Osteoblast (primary cell): ENCODE measurements around the gene SKP2. TPM values are rescaled to one million over a fixed set of nuclear protein-coding genes. Genes with fewer than 3 reads are reported as not detected.
A peak's percentile ranks its signal among the peaks of the same experiment; 100 is the strongest.

ENCODE experiments used
- DNase-seq: peaks from one replicate; pipeline ENCODE4 v3.0.0; 2011; ENCODE audit warnings: low spot score, mixed read lengths; ENCODE audit not compliant: insufficient read length; ENCODE audit errors: missing footprints
- H2AFZ ChIP-seq: 2 replicates; pipeline ENCODE4 v1.6.0; 2011; ENCODE audit warnings: mild to moderate bottlenecking, low read length
- H3K27ac ChIP-seq: 2 replicates; pipeline ENCODE4 v1.5.1; 2011; ENCODE audit warnings: mild to moderate bottlenecking, low read depth, low read length, moderate library complexity
- H3K27me3 ChIP-seq: 2 replicates; pipeline ENCODE4 v1.6.0; 2012; ENCODE audit warnings: mild to moderate bottlenecking, control low read depth, inconsistent platforms, low read length, moderate library complexity; ENCODE audit not compliant: insufficient read depth
- H3K36me3 ChIP-seq: 2 replicates; pipeline ENCODE4 v1.5.1; 2011; ENCODE audit warnings: mild to moderate bottlenecking, low read length, control low read depth, moderate library complexity; ENCODE audit not compliant: insufficient read depth
- H3K4me1 ChIP-seq: 2 replicates; pipeline ENCODE4 v1.5.1; 2011; ENCODE audit warnings: mild to moderate bottlenecking, low read length, control low read depth, moderate library complexity; ENCODE audit not compliant: insufficient read depth
- H3K4me2 ChIP-seq: 2 replicates; pipeline ENCODE4 v1.6.0; 2011; ENCODE audit warnings: mild to moderate bottlenecking, low read length; ENCODE audit not compliant: insufficient read depth
- H3K4me3 ChIP-seq: fragments of 200-600 bp; sonication (generic); 3 replicates; pipeline ENCODE4 v1.5.1; 2012; ENCODE audit warnings: mild to moderate bottlenecking, low read length, inconsistent platforms; ENCODE audit not compliant: insufficient read depth
- H3K79me2 ChIP-seq: 2 replicates; pipeline ENCODE4 v1.6.0; 2012; ENCODE audit warnings: mild to moderate bottlenecking, low read length, control low read depth, inconsistent platforms; ENCODE audit not compliant: insufficient read depth
- H3K9me3 ChIP-seq: 2 replicates; pipeline ENCODE4 v1.5.1; 2011; ENCODE audit warnings: low read depth, low read length, control low read depth
- H4K20me1 ChIP-seq: 2 replicates; pipeline ENCODE4 v1.6.0; 2012; ENCODE audit warnings: mild to moderate bottlenecking, low read length, control low read depth; ENCODE audit not compliant: insufficient read depth
- total RNA-seq: library from RNA; depleted of rRNA; stranded (reverse); fragments of >200 nt; gene quantifications from 2 replicates; pipeline ENCODE4 v1.2.3, GENCODE V29; 2012
- TF ChIP-seq, protein P1 (sequence below): IDR thresholded peaks from 2 replicates; pipeline ENCODE4 v1.5.1; 2011; ENCODE audit warnings: mild to moderate bottlenecking, low read depth, low read length, moderate library complexity; ENCODE audit errors: extremely low read depth

Gene SKP2
- total RNA-seq, 1 donor = 20.6 TPM

GRCh38 chr5:36206913-36207312, 55.0 kb downstream of the SKP2 start:
- TF ChIP-seq, protein P1, sequence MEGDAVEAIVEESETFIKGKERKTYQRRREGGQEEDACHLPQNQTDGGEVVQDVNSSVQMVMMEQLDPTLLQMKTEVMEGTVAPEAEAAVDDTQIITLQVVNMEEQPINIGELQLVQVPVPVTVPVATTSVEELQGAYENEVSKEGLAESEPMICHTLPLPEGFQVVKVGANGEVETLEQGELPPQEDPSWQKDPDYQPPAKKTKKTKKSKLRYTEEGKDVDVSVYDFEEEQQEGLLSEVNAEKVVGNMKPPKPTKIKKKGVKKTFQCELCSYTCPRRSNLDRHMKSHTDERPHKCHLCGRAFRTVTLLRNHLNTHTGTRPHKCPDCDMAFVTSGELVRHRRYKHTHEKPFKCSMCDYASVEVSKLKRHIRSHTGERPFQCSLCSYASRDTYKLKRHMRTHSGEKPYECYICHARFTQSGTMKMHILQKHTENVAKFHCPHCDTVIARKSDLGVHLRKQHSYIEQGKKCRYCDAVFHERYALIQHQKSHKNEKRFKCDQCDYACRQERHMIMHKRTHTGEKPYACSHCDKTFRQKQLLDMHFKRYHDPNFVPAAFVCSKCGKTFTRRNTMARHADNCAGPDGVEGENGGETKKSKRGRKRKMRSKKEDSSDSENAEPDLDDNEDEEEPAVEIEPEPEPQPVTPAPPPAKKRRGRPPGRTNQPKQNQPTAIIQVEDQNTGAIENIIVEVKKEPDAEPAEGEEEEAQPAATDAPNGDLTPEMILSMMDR = no peak
- no peak overlapping the region for H3K4me3 ChIP-seq
- H3K36me3 ChIP-seq = peaks cover 14% of the 10 kb centered on the region
- H3K79me2 ChIP-seq = no peaks in the 10 kb centered on the region
- H2AFZ ChIP-seq = no peak overlapping the region
- DNase-seq = no peak
- H3K4me2 ChIP-seq = no peak overlapping the region
- H3K4me1 ChIP-seq = peaks cover 29% of the 10 kb centered on the region
- H4K20me1 ChIP-seq = no peaks in the 10 kb centered on the region
- no peak overlapping the region for H3K27ac ChIP-seq
- no peaks in the 10 kb centered on the region for H3K9me3 ChIP-seq
- no peaks in the 10 kb centered on the region for H3K27me3 ChIP-seq

GRCh38 chr5:36208786-36209185, 56.9 kb downstream of the SKP2 start:
- no peaks in the 10 kb centered on the region for H3K27me3 ChIP-seq
- H4K20me1 ChIP-seq = no peaks in the 10 kb centered on the region
- H3K9me3 ChIP-seq = no peaks in the 10 kb centered on the region
- peaks cover 19% of the 10 kb centered on the region for H3K36me3 ChIP-seq
- H3K4me2 ChIP-seq = no peak overlapping the region
- TF ChIP-seq, protein P1 = no peak
- H3K4me1 ChIP-seq = peaks cover 12% of the 10 kb centered on the region
- H2AFZ ChIP-seq = no peak overlapping the region
- DNase-seq = no peak
- no peak overlapping the region for H3K4me3 ChIP-seq
- no peak overlapping the region for H3K27ac ChIP-seq
- no peaks in the 10 kb centered on the region for H3K79me2 ChIP-seq

DNA sequence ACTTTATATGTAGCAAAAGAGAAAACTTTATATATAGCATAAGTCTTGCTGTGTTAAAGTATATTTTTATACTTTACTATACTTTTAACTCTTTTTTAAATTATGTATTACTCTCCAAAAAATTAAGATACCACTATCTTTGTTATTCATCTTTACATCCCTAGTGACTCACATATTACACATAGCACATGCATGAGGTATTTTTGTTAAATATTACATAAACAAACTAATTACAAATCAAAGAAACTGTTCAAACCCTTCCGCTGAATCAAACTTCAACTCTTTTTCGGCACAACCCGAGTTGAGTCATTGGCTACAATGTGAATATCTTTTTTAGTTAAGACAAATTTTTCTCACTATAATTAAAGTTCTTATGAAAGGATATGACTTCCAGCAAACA, 57.8 kb downstream of the SKP2 start:
- no peaks in the 10 kb centered on the region for H3K9me3 ChIP-seq
- H3K27ac ChIP-seq = no peak overlapping the region
- peaks cover 11% of the 10 kb centered on the region for H3K4me1 ChIP-seq
- peak overlapping the region; percentile 16 for H3K4me2 ChIP-seq
- DNase-seq = no peak
- H3K4me3 ChIP-seq = no peak overlapping the region
- H4K20me1 ChIP-seq = no peaks in the 10 kb centered on the region
- TF ChIP-seq, protein P1 = no peak
- H2AFZ ChIP-seq = no peak overlapping the region
- H3K36me3 ChIP-seq = peaks cover 21% of the 10 kb centered on the region
- H3K79me2 ChIP-seq = no peaks in the 10 kb centered on the region
- no peaks in the 10 kb centered on the region for H3K27me3 ChIP-seq

GRCh38 chr5:36214436-36214835, 62.5 kb downstream of the SKP2 start:
- peaks cover 34% of the 10 kb centered on the region for H3K36me3 ChIP-seq
- H3K9me3 ChIP-seq = no peaks in the 10 kb centered on the region
- H3K4me1 ChIP-seq = peaks cover 11% of the 10 kb centered on the region
- TF ChIP-seq, protein P1 = no peak
- H4K20me1 ChIP-seq = no peaks in the 10 kb centered on the region
- no peak overlapping the region for H3K4me2 ChIP-seq
- no peak overlapping the region for H2AFZ ChIP-seq
- H3K27ac ChIP-seq = no peak overlapping the region
- no peak overlapping the region for H3K4me3 ChIP-seq
- no peaks in the 10 kb centered on the region for H3K79me2 ChIP-seq
- no peaks in the 10 kb centered on the region for H3K27me3 ChIP-seq
- no peak for DNase-seq
